Measurements from ENCODE around the gene GRB14. TPM values are rescaled to one million over a fixed set of nuclear protein-coding genes. Genes with fewer than 3 reads are reported as not detected.
"Not testable (repeated sequence)": the region's sequence is repeated elsewhere in the genome, so short reads cannot be mapped to it uniquely, and the experiment has no call there.

GRB14 gene
- total RNA-seq, 2 donors from 2014 or later: not detected

- no peak for ATAC-seq (replicated peaks)
- no peaks in the 10 kb centered on the region for H3K4me1 Mint-ChIP-seq
- H3K27ac Mint-ChIP-seq: no peak overlapping the region
- H3K4me3 Mint-ChIP-seq: no peak overlapping the region
- no peaks in the 10 kb centered on the region for H3K27me3 Mint-ChIP-seq
- H3K9me3 Mint-ChIP-seq: peaks cover 3% of the 10 kb centered on the region
- H3K36me3 Mint-ChIP-seq (ENCODE audit: low read depth): no peaks in the 10 kb centered on the region
Measured at GRCh38 chr2:164558450-164558849, 62.8 kb downstream of the GRB14 start.

- Mint-ChIP-seq H3K4me1 (no peaks in the 10 kb centered on the region), H3K4me3 (no peak overlapping the region), H3K27me3 (no peaks in the 10 kb centered on the region), H3K36me3 (ENCODE audit: low read depth) (no peaks in the 10 kb centered on the region), H3K9me3 (peaks cover 3% of the 10 kb centered on the region), H3K27ac (no peak overlapping the region)
- ATAC-seq (replicated peaks): no peak
Measured at GRCh38 chr2:164554487-164554886, 66.8 kb downstream of the GRB14 start.

GRCh38 chr2:164551519-164551918, 69.8 kb downstream of the GRB14 start:
- Mint-ChIP-seq H3K36me3 (ENCODE audit: low read depth) (no peaks in the 10 kb centered on the region), H3K27ac (no peak overlapping the region), H3K27me3 (no peaks in the 10 kb centered on the region), H3K9me3 (peaks cover 5% of the 10 kb centered on the region), H3K4me1 (no peaks in the 10 kb centered on the region), H3K4me3 (no peak overlapping the region)
- no peak for ATAC-seq (replicated peaks)

GRCh38 chr2:164549705-164550104, 71.6 kb downstream of the GRB14 start:
- not testable (repeated sequence) for H3K36me3 Mint-ChIP-seq (ENCODE audit: low read depth); H3K27ac Mint-ChIP-seq; H3K27me3 Mint-ChIP-seq; H3K4me1 Mint-ChIP-seq; H3K4me3 Mint-ChIP-seq; H3K9me3 Mint-ChIP-seq; ATAC-seq (replicated peaks)

GRCh38 chr2:164545484-164545883, 75.8 kb downstream of the GRB14 start:
- H3K9me3 Mint-ChIP-seq: peaks cover 5% of the 10 kb centered on the region
- no peaks in the 10 kb centered on the region for H3K27me3 Mint-ChIP-seq
- H3K4me3 Mint-ChIP-seq: no peak overlapping the region
- no peak for ATAC-seq (replicated peaks)
- H3K27ac Mint-ChIP-seq: no peak overlapping the region
- no peaks in the 10 kb centered on the region for H3K36me3 Mint-ChIP-seq (ENCODE audit: low read depth)
- no peaks in the 10 kb centered on the region for H3K4me1 Mint-ChIP-seq

- H3K27me3 Mint-ChIP-seq: no peaks in the 10 kb centered on the region
- no peaks in the 10 kb centered on the region for H3K4me1 Mint-ChIP-seq
- H3K36me3 Mint-ChIP-seq (ENCODE audit: low read depth): no peaks in the 10 kb centered on the region
- ATAC-seq (replicated peaks): no peak
- H3K27ac Mint-ChIP-seq: no peak overlapping the region
- H3K9me3 Mint-ChIP-seq: peaks cover 5% of the 10 kb centered on the region
- H3K4me3 Mint-ChIP-seq: no peak overlapping the region
Measured at GRCh38 chr2:164542581-164543021, 78.7 kb downstream of the GRB14 start.

DNA sequence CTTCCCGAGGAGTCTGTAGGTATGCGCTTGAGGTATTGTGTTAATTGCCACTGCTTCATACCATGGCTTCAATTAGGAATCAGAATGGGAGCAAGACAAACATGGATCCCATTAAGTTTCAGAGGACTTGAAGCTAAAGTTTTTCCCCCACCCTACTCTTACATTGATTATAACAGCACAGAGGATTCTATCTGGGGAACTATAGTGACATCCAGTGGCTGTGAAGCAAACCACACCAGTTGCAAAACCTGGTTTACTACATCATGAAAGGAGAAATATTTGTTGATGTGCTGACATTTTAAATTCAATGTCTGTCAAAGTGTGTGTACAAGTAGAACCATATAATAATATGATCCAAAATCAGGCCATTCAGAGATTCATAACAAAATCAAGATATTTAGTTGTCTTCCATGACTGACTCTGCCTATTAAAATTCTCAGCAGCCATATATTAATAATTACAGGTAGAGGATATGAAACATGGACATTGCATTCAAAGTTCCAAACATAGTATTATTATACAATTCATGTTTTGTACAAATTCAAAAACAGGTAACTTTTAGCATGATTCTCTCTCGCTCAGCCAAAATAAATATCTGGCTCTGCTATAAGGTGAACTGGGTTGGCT, 82.9 kb downstream of the GRB14 start:
- H3K4me1 Mint-ChIP-seq: no peaks in the 10 kb centered on the region
- no peak overlapping the region for H3K27ac Mint-ChIP-seq
- H3K27me3 Mint-ChIP-seq: no peaks in the 10 kb centered on the region
- no peak overlapping the region for H3K4me3 Mint-ChIP-seq
- ATAC-seq (replicated peaks): no peak
- H3K9me3 Mint-ChIP-seq: no peaks in the 10 kb centered on the region
- H3K36me3 Mint-ChIP-seq (ENCODE audit: low read depth): no peaks in the 10 kb centered on the region

DNA sequence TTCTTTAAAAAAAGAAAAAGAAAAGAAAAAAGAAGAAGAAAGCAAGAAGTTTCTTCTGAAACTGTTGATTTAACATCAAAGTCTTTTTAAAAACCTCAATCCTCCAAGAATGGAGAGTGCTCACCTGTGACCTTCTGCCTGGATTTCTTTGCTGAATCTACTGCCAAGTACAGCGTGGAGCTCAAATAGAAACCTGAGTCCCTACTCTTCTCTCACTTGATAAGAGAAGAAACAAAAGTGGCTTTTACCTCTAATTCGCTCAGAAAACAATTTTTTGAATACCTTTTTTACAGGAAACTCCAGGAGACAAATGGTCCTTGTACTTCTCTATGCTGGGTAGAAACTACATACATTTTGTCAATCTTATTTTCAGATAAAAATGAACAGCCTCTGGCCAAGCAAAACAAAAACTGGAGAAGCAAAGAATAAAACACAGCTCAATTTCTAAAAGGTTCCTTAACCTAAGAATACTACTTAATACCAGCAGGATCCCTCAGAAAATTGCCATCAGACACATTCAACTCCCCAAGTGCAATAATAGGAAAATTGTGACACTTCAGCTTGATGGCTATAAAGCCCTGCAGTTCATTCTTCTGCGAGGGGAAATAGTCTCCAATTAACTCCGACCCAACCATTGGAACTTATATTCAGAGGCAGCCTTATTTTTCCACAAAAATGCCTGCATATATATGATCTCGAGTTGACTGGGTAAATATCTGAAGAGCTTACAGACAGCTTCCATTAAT, 85.8 kb downstream of the GRB14 start:
- Mint-ChIP-seq H3K27me3 (no peaks in the 10 kb centered on the region), H3K9me3 (no peaks in the 10 kb centered on the region), H3K4me1 (no peaks in the 10 kb centered on the region), H3K27ac (no peak overlapping the region), H3K4me3 (no peak overlapping the region), H3K36me3 (ENCODE audit: low read depth) (no peaks in the 10 kb centered on the region)
- no peak for ATAC-seq (replicated peaks)

GRCh38 chr2:164530464-164530863, 90.8 kb downstream of the GRB14 start:
- no peak overlapping the region for H3K27ac Mint-ChIP-seq
- no peaks in the 10 kb centered on the region for H3K36me3 Mint-ChIP-seq (ENCODE audit: low read depth)
- no peak for ATAC-seq (replicated peaks)
- H3K27me3 Mint-ChIP-seq: no peaks in the 10 kb centered on the region
- no peak overlapping the region for H3K4me3 Mint-ChIP-seq
- H3K4me1 Mint-ChIP-seq: no peaks in the 10 kb centered on the region
- H3K9me3 Mint-ChIP-seq: no peaks in the 10 kb centered on the region

GRCh38 chr2:164523726-164524125, 97.6 kb downstream of the GRB14 start:
- no peaks in the 10 kb centered on the region for H3K27me3 Mint-ChIP-seq
- H3K36me3 Mint-ChIP-seq (ENCODE audit: low read depth): no peaks in the 10 kb centered on the region
- H3K27ac Mint-ChIP-seq: no peak overlapping the region
- H3K4me3 Mint-ChIP-seq: no peak overlapping the region
- no peaks in the 10 kb centered on the region for H3K9me3 Mint-ChIP-seq
- no peak for ATAC-seq (replicated peaks)
- no peaks in the 10 kb centered on the region for H3K4me1 Mint-ChIP-seq

DNA sequence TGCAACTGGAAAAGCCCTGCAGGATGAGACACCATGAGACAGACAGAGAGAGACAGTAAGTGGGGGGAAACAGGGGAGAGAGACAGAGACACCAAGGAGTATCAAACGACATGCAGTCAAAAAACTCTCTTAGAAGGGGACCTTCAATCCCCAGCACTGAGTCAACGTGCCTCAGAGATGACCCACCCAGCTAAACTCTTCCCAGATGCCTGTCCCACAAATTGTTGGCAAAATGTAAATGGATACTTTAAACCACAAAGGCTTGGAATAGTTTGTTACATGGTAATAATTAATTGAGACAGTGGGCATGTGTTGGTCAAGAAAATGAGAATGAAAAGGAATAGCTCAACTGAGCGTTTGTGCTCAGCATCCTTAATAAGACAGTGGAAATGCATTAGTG, 98.3 kb downstream of the GRB14 start:
- no peak for ATAC-seq (replicated peaks)
- Mint-ChIP-seq H3K27me3 (no peaks in the 10 kb centered on the region), H3K36me3 (ENCODE audit: low read depth) (no peaks in the 10 kb centered on the region), H3K4me3 (no peak overlapping the region), H3K9me3 (peaks cover 7% of the 10 kb centered on the region), H3K27ac (no peak overlapping the region), H3K4me1 (no peaks in the 10 kb centered on the region)

DNA sequence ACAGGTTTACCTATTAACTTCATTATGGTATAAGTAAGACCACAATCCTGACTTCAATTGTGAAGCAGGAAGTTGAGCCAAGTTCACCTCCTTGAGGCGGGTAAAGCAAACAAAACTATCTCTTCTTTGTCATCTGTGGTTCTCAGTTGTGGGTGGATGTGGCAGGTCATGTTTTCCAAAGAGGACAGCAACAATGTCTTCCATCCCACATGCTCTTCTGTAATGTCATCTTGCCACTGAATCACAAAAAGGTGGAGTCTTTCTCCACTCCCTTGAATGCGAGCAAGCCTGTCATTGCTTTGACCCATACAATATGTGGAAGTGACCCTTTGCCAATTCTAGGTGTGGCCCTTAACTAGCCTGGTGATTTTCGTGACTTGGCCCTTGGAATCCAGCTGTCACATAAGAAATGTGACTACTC, 98.7 kb downstream of the GRB14 start:
- H3K36me3 Mint-ChIP-seq (ENCODE audit: low read depth): no peaks in the 10 kb centered on the region
- H3K4me3 Mint-ChIP-seq: no peak overlapping the region
- peaks cover 7% of the 10 kb centered on the region for H3K9me3 Mint-ChIP-seq
- no peaks in the 10 kb centered on the region for H3K4me1 Mint-ChIP-seq
- H3K27me3 Mint-ChIP-seq: no peaks in the 10 kb centered on the region
- no peak overlapping the region for H3K27ac Mint-ChIP-seq
- ATAC-seq (replicated peaks): no peak

DNA sequence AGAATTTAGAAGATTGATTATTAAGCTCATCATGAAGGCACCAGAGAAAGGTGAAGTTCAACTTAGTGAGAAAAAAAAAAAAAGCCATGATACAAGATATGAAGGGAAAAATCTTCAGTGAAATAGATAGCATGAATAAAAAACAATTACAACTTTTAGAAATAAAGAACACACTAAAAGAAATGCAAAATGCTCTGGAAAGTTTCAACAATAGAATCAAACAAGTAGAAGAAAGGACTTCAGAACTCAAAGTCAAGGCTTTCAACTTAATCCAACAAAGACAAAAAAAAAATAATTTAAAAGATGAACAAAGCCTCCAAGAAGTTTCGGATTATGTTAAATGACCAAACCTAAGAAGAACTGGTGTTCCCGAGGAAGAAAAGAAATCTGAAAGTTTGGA, 105.5 kb downstream of the GRB14 start:
- peaks cover 18% of the 10 kb centered on the region for H3K9me3 Mint-ChIP-seq
- H3K27me3 Mint-ChIP-seq: no peaks in the 10 kb centered on the region
- H3K4me1 Mint-ChIP-seq: no peaks in the 10 kb centered on the region
- ATAC-seq (replicated peaks): no peak
- no peak overlapping the region for H3K4me3 Mint-ChIP-seq
- H3K36me3 Mint-ChIP-seq (ENCODE audit: low read depth): no peaks in the 10 kb centered on the region
- H3K27ac Mint-ChIP-seq: no peak overlapping the region

DNA sequence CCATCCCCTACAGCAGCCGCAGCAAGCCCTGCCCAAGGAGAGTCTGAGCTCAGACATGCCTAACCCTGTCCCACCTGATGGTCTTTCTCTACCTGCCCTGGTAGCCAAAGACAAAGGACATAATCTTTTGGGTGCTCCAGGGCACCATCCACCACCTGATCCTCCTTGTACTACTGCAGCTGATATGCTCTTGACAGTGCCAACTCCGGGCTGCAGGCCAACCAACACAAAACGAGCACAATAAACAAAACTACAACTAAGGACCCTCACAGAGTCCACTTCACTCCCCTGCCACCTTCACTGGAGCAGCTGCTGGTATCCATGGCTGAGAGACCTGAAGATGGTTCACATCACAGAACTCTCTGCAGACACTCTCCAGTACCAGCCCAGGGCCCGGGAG, 106.3 kb downstream of the GRB14 start:
- no peak overlapping the region for H3K4me3 Mint-ChIP-seq
- H3K27ac Mint-ChIP-seq: no peak overlapping the region
- no peaks in the 10 kb centered on the region for H3K27me3 Mint-ChIP-seq
- H3K4me1 Mint-ChIP-seq: no peaks in the 10 kb centered on the region
- no peak for ATAC-seq (replicated peaks)
- H3K9me3 Mint-ChIP-seq: peaks cover 18% of the 10 kb centered on the region
- no peaks in the 10 kb centered on the region for H3K36me3 Mint-ChIP-seq (ENCODE audit: low read depth)

DNA sequence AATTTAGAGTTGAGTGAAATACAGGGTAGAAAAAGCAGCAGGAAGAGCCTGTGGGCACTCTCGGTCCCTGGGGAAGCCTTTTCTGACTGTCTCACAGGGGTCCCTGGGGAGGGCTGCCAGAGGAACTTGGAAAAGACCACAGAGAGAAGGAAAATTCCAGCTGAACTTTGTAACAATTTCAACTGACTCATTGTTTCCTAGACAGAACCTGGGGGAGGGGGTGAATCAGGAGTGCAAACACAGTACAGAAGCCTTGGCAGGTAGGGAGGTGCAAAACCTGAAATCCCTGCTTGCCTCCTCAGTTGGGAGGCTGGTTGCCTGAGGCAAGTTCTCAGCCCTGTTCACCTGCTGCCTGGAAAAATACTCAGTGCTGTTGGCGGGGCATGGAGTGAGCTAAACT, 106.8 kb downstream of the GRB14 start:
- Mint-ChIP-seq H3K9me3 (peaks cover 18% of the 10 kb centered on the region), H3K4me3 (no peak overlapping the region), H3K4me1 (no peaks in the 10 kb centered on the region), H3K27me3 (no peaks in the 10 kb centered on the region), H3K27ac (no peak overlapping the region), H3K36me3 (ENCODE audit: low read depth) (no peaks in the 10 kb centered on the region)
- ATAC-seq (replicated peaks): no peak

All from activated T-helper 17 cell treated with anti-CD3 and anti-CD28 coated beads, Interleukin-2, amount 50 U/mL, for 72 hours (primary cell).